K562 (cell line): Measurements from ENCODE around the gene GUCA2B. TPM values are rescaled to one million over a fixed set of nuclear protein-coding genes. Genes with fewer than 3 reads are reported as not detected.

ENCODE experiments used
- ATAC-seq: fragments of 200-7000 bp; cut with Tn5 transposase; 3 replicates; pipeline ENCODE4 v1.9.1; 2020; ENCODE audit warnings: moderate library complexity
- BruUV-seq: library from RNA; stranded (reverse); fragments of 400-500 nt; replicated peaks from 2 replicates; lab custom pipeline; 2021; lab: Mats Ljungman, UMichigan
- CTCF ChIA-PET: fragments of 300-600 bp; formaldehyde crosslinking; extraction: SDS; loops from one replicate; lab custom pipeline; 2021; ENCODE audit warnings: low intra/inter-chr PET ratio; lab: Yijun Ruan, JAX
- POLR2A ChIA-PET: fragments of 300-600, 350-650 bp; sonication (Branson Sonifier 250); formaldehyde crosslinking; extraction: SDS; loops from one replicate; lab custom pipeline; 2021; ENCODE audit warnings: antibody characterized with exemption, inconsistent platforms; lab: Yijun Ruan, JAX
- DNase-seq, 4 experiments: peaks; one replicate each; pipeline versions ENCODE4 v3.0.0 to v3.0.0-alpha.2; 2011 to 2018; ENCODE audit warnings: low spot score in 3 of 4, mixed read lengths in 3 of 4; ENCODE audit errors: extremely low read depth in 1 of 4
- FAIRE-seq: peaks from 2 replicates; lab custom pipeline; 2011; peaks lifted over from hg19 to GRCh38; lab: Jason Lieb, UNC
- H2AFZ ChIP-seq: 2 replicates; pipeline ENCODE4 v1.6.0; 2011; ENCODE audit warnings: low read depth, low read length, control low read depth, inconsistent platforms
- H3K27ac ChIP-seq: fragments of 200-600 bp; 3 replicates; pipeline ENCODE4 v1.8.0; 2011; ENCODE audit warnings: low read depth, mild to moderate bottlenecking, control low read depth, inconsistent platforms, low read length, moderate library complexity, mixed read lengths; ENCODE audit errors: extremely low read depth
- H3K27me3 ChIP-seq, 2 experiments: fragments of 300-600 bp in 1 of 2; 2 replicates in 1 of 2; 3 replicates in 1 of 2; pipeline versions ENCODE4 v1.6.0 to v1.8.0; 2011; ENCODE audit warnings: inconsistent platforms in 2 of 2, low read length in 2 of 2, mild to moderate bottlenecking in 1 of 2, mixed read lengths in 1 of 2, moderate library complexity in 1 of 2; ENCODE audit not compliant: control insufficient read depth in 2 of 2, insufficient read depth in 2 of 2
- H3K36me3 ChIP-seq: fragments of 300-600 bp; 3 replicates; pipeline ENCODE4 v1.8.0; 2011; ENCODE audit warnings: mild to moderate bottlenecking, low read length, inconsistent platforms; ENCODE audit not compliant: control insufficient read depth, insufficient read depth
- H3K4me1 ChIP-seq, 2 experiments: fragments of 200-600 bp in 1 of 2; replicated peaks in 1 of 2; 2 replicates in 1 of 2; 3 replicates in 1 of 2; pipeline versions ENCODE4 v1.5.1 to v1.8.0; 2011; ENCODE audit warnings: inconsistent platforms in 2 of 2, low read length in 2 of 2, mild to moderate bottlenecking in 1 of 2, mixed read lengths in 1 of 2, moderate library complexity in 1 of 2; ENCODE audit not compliant: control insufficient read depth in 2 of 2, insufficient read depth in 2 of 2
- H3K4me2 ChIP-seq: 2 replicates; pipeline ENCODE4 v1.6.1; 2011; ENCODE audit warnings: low read length, control low read depth, inconsistent platforms, mixed read lengths; ENCODE audit not compliant: insufficient read depth
- H3K4me3 ChIP-seq: fragments of 200-600 bp; sonication (generic), shearing (Covaris generic); 2 replicates; pipeline ENCODE4 v1.5.1; 2016; ENCODE audit warnings: control low read depth, inconsistent platforms
- H3K79me2 ChIP-seq: fragments of 200-600 bp; 3 replicates; pipeline ENCODE4 v1.8.0; 2011; ENCODE audit warnings: low read length, inconsistent platforms; ENCODE audit not compliant: control insufficient read depth, insufficient read depth
- H3K9ac ChIP-seq, 2 experiments: 2 replicates each; pipeline versions ENCODE4 v1.6.0 to v1.6.1; 2011; ENCODE audit warnings: low read depth in 2 of 2, low read length in 2 of 2, control low read depth in 1 of 2, inconsistent platforms in 1 of 2, mild to moderate bottlenecking in 1 of 2, mixed read lengths in 1 of 2; ENCODE audit not compliant: insufficient read depth in 1 of 2
- H3K9me1 ChIP-seq: one replicate; pipeline ENCODE4 v1.6.0; 2011; ENCODE audit warnings: inconsistent platforms, mild to moderate bottlenecking, low read length, moderate library complexity; ENCODE audit not compliant: control insufficient read depth, insufficient read depth
- H3K9me3 ChIP-seq: replicated peaks from 2 replicates; pipeline ENCODE4 v1.5.1; 2011; ENCODE audit warnings: low read depth, low read length, inconsistent platforms; ENCODE audit not compliant: control insufficient read depth, insufficient read depth
- H4K20me1 ChIP-seq: replicated peaks from 2 replicates; pipeline ENCODE4 v1.6.1; 2011; ENCODE audit warnings: low read length, inconsistent platforms, mixed read lengths; ENCODE audit not compliant: control insufficient read depth, insufficient read depth
- CCNT2 ChIP-seq: IDR thresholded peaks from 2 replicates; pipeline ENCODE4 v1.6.1; 2011; ENCODE audit warnings: borderline replicate concordance, low read depth, mild to moderate bottlenecking, moderate library complexity, mixed read lengths, low read length; ENCODE audit not compliant: insufficient read length; ENCODE audit errors: extremely low read depth
- CEBPB ChIP-seq: fragments of 450-650 bp; IDR thresholded peaks from 2 replicates; pipeline ENCODE4 v1.6.1; 2016; ENCODE audit warnings: missing genetic modification characterization, missing compliant biosample characterization
- CHD4 ChIP-seq: fragments of 200-600 bp; sonication (generic); IDR thresholded peaks from 3 replicates; pipeline ENCODE4 v1.6.1; 2012; ENCODE audit warnings: low read depth, mild to moderate bottlenecking, mixed read lengths, low read length, inconsistent platforms; ENCODE audit not compliant: insufficient read depth, insufficient replicate concordance, poor library complexity, severe bottlenecking
- CTCF ChIP-seq, 3 experiments: IDR thresholded peaks in 2 of 3; conservative IDR thresholded peaks in 1 of 3; 2 replicates each; pipeline ENCODE4 v1.5.1; 2011 to 2012; ENCODE audit warnings: low read length in 3 of 3, mild to moderate bottlenecking in 3 of 3, control low read depth in 2 of 3, improper control_type of control experiment in 1 of 3, inconsistent platforms in 1 of 3, low read depth in 1 of 3, mixed read lengths in 1 of 3, moderate library complexity in 1 of 3; ENCODE audit not compliant: insufficient read depth in 2 of 3
- ELK1 ChIP-seq: sonication (generic); formaldehyde crosslinking; IDR thresholded peaks from 2 replicates; pipeline ENCODE4 v1.8.1; 2022; ENCODE audit warnings: missing genetic modification reagents
- ETS2 ChIP-seq: IDR thresholded peaks from 2 replicates; pipeline ENCODE4 v1.6.1; 2016; ENCODE audit warnings: borderline replicate concordance, missing genetic modification characterization, mild to moderate bottlenecking, moderate library complexity, missing compliant biosample characterization; ENCODE audit not compliant: poor library complexity, severe bottlenecking
- NFIC ChIP-seq: fragments of 450-650 bp; IDR thresholded peaks from 2 replicates; pipeline ENCODE4 v1.6.1; 2017; ENCODE audit warnings: mild to moderate bottlenecking, inconsistent platforms
- PHF8 ChIP-seq: fragments of 200-600 bp; sonication (generic); IDR thresholded peaks from 2 replicates; pipeline ENCODE4 v1.6.1; 2012; ENCODE audit warnings: mixed run types, mild to moderate bottlenecking, inconsistent platforms, low read length, moderate library complexity, borderline replicate concordance
- RBFOX2 ChIP-seq: fragments of 200-400 bp; formaldehyde crosslinking; IDR thresholded peaks from 2 replicates; pipeline ENCODE4 v1.6.1; 2017; ENCODE audit warnings: low read depth, mild to moderate bottlenecking, low read length, moderate library complexity
- RBM15 ChIP-seq: fragments of 200-400 bp; formaldehyde crosslinking; IDR thresholded peaks from 2 replicates; pipeline ENCODE4 v1.6.1; 2018; ENCODE audit warnings: mild to moderate bottlenecking, low read length, moderate library complexity; ENCODE audit not compliant: insufficient read depth
- RFX1 ChIP-seq: fragments of 450-650 bp; IDR thresholded peaks from 2 replicates; pipeline ENCODE4 v1.6.1; 2016; ENCODE audit warnings: mild to moderate bottlenecking, moderate library complexity
- TAL1 ChIP-seq: fragments of 450-650 bp; IDR thresholded peaks from 2 replicates; pipeline ENCODE4 v1.6.1; 2016; ENCODE audit warnings: mild to moderate bottlenecking
- TBP ChIP-seq: optimal IDR thresholded peaks from 2 replicates; pipeline ENCODE3; 2011; ENCODE audit warnings: low read depth, low read length, improper control_type of control experiment
- ZEB2 ChIP-seq: fragments of 450-650 bp; IDR thresholded peaks from 2 replicates; pipeline ENCODE4 v1.6.1; 2016
- ZNF3 ChIP-seq: fragments of 250-450 bp; sonication (Bioruptor Pico); IDR thresholded peaks from 2 replicates; pipeline ENCODE4 v1.5.0; 2021; ENCODE audit warnings: mild to moderate bottlenecking, moderate library complexity
- WGBS: fragments of 100-300 bp; shearing (Covaris generic); methylation state at CpG from one replicate; pipeline ENCODE4 v1.1.6; 2016; ENCODE audit warnings: low coverage, mixed read lengths; ENCODE audit not compliant: insufficient coverage; ENCODE audit errors: missing lambda C conversion rate; 5-methylcytosine and 5-hydroxymethylcytosine counted together
- in situ Hi-C: fragments of 300-500 bp; cut with MboI; formaldehyde crosslinking; loops from 4 replicates; pipeline ENCODE4 v1.15.0; 2018; ENCODE audit warnings: inconsistent platforms, mixed read lengths
- intact Hi-C: fragments of 100-400 bp; cut with micrococcal nuclease; formaldehyde crosslinking; loops from 2 replicates; pipeline ENCODE4 v1.14.2; 2022
- polyA plus RNA-seq, 8 experiments: library from polyadenylated mRNA; depleted of rRNA in 4 of 8; stranded (reverse) in 5 of 8; unstranded in 3 of 8; fragments of >200 nt; fragmentation: Nextera tagmentation in 2 of 8; fragmentation: Illumina TruSeq in 1 of 8; extraction: Ambion mirVana in 2 of 8; extraction: Trizol in 1 of 8; gene quantifications; 2 replicates each; pipeline versions ENCODE4 v1.2.1 to v1.2.3, GENCODE V29; 2011 to 2014; ENCODE audit warnings: inconsistent platforms in 1 of 8, missing spikeins in 1 of 8
- total RNA-seq, 7 experiments: library from RNA; depleted of rRNA in 6 of 7; stranded (reverse); fragments of >200 nt in 6 of 7; fragmentation: Illumina TruSeq in 2 of 7; extraction: Trizol in 2 of 7; gene quantifications; 2 replicates each; pipeline versions ENCODE4 v1.2.1 to v1.2.3, GENCODE V29; 2011 to 2021; ENCODE audit warnings: low replicate concordance in 1 of 7

The GUCA2B gene
- total and polyA plus RNA-seq, 9 of the 15 experiments (the other 6 are each of a cell fraction or from before 2014, with no cell fraction given) = not detected

GRCh38 chr1:42145764-42146625, 7.2 kb upstream of the GUCA2B start (continued):
- TF ChIP-seq ZNF3 (CRISPR knock-in tag) (no peak), CCNT2 (no peak), RFX1 (no peak), RBFOX2 (no peak)

GRCh38 chr1:42146626-42147320, 6.4 kb upstream of the GUCA2B start:
- in situ Hi-C loops (loop anchor here (10.0 to 25.0 kb wide), 2 partner anchors 334 to 572 kb away; no protein-coding TSS in a partner anchor), intact Hi-C loops (loop anchor here (5.0 to 10.0 kb wide), 2 partner anchors 431 to 588 kb away; no protein-coding TSS in a partner anchor)
- Histone ChIP-seq H3K4me3 (no peak overlapping the region), H3K79me2 (no peaks in the 10 kb centered on the region), H3K4me2 (no peak overlapping the region), H3K9me3 (no peaks in the 10 kb centered on the region), H4K20me1 (peaks cover 11% of the 10 kb centered on the region), H3K27me3 (peaks cover 21 to 60% of the 10 kb centered on the region in 2 experiments), H3K4me1 (peaks cover 0 to 4% of the 10 kb centered on the region in 2 experiments; a peak in 1 of 5 replicates), H3K27ac (no peak overlapping the region), H3K36me3 (no peaks in the 10 kb centered on the region), H3K9ac (no peak overlapping the region), H2AFZ (no peak overlapping the region), H3K9me1 (no peaks in the 10 kb centered on the region)
- ChIA-PET CTCF (interaction anchor here (0.6 to 1.0 kb wide), 3 partner anchors 27 to 610 kb away, joined by 3 to 5 read pairs (median 4); no protein-coding TSS in a partner anchor), POLR2A (no interaction called here)
- FAIRE-seq = peak; percentile 95
- peak; percentile 94 for ATAC-seq
- BruUV-seq = no TSS peak
- DNase-seq = peak; percentile 75 to 79 (median 76)
- WGBS = 13% methylated on average over 19 of the region's 19 CpGs
- TF ChIP-seq TBP (peak; percentile 20), PHF8 (no peak), ETS2 (tag) (no peak), CHD4 (no peak), RBM15 (no peak), ZEB2 (peak; percentile 66), NFIC (no peak), CTCF (IDR thresholded peaks at IDR 0.05 in 2 of 3, conservative IDR thresholded peaks at IDR 0.05 in 1 of 3; ENCODE audit: insufficient read depth in 2 of 3, low read depth in 1 of 3, low read length in 3 of 3) (peak; percentile 80 to 95 (median 91)), CEBPB (tag) (peak; percentile 81), ELK1 (no peak), TAL1 (no peak)
